ENCODE results near the gene SFXN5.

SFXN5 gene

GRCh38 chr2:73092146-73092783, 20.8 kb upstream of the SFXN5 start:
- no peak overlapping the region for H3K4me3 ChIP-seq (ENCODE audit: low read depth, low read length)
- H3K27me3 ChIP-seq: no peaks in the 10 kb centered on the region
- no peaks in the 10 kb centered on the region for H3K4me1 ChIP-seq
- no peaks in the 10 kb centered on the region for H3K9me3 ChIP-seq
- H3K36me3 ChIP-seq: no peaks in the 10 kb centered on the region
- TF ChIP-seq CTCF (IDR thresholded peaks at IDR 0.05; ENCODE audit: low read depth, low read length): no peak
- no peak for DNase-seq

GRCh38 chr2:73091696-73092095, 20.2 kb upstream of the SFXN5 start:
- no peaks in the 10 kb centered on the region for H3K36me3 ChIP-seq
- no peaks in the 10 kb centered on the region for H3K27me3 ChIP-seq
- no peak for TF ChIP-seq CTCF (IDR thresholded peaks at IDR 0.05; ENCODE audit: low read depth, low read length)
- no peak overlapping the region for H3K4me3 ChIP-seq (ENCODE audit: low read depth, low read length)
- H3K4me1 ChIP-seq: no peaks in the 10 kb centered on the region
- no peak for DNase-seq
- no peaks in the 10 kb centered on the region for H3K9me3 ChIP-seq

- Histone ChIP-seq H3K36me3 (no peaks in the 10 kb centered on the region), H3K4me3 (ENCODE audit: low read depth, low read length) (no peak overlapping the region), H3K9me3 (no peaks in the 10 kb centered on the region), H3K4me1 (no peaks in the 10 kb centered on the region), H3K27me3 (no peaks in the 10 kb centered on the region)
- TF ChIP-seq CTCF (IDR thresholded peaks at IDR 0.05; ENCODE audit: low read depth, low read length): no peak
- no peak for DNase-seq
Measured at GRCh38 chr2:73091164-73091563, 19.7 kb upstream of the SFXN5 start.

- no peaks in the 10 kb centered on the region for H3K9me3 ChIP-seq
- DNase-seq: no peak
- no peak overlapping the region for H3K4me3 ChIP-seq (ENCODE audit: low read depth, low read length)
- H3K27me3 ChIP-seq: no peaks in the 10 kb centered on the region
- TF ChIP-seq CTCF (IDR thresholded peaks at IDR 0.05; ENCODE audit: low read depth, low read length): no peak
- no peaks in the 10 kb centered on the region for H3K36me3 ChIP-seq
- H3K4me1 ChIP-seq: no peaks in the 10 kb centered on the region
Measured at GRCh38 chr2:73089270-73090030, 17.9 kb upstream of the SFXN5 start.

- no peaks in the 10 kb centered on the region for H3K27me3 ChIP-seq
- no peaks in the 10 kb centered on the region for H3K9me3 ChIP-seq
- H3K4me3 ChIP-seq (ENCODE audit: low read depth, low read length): no peak overlapping the region
- no peak for DNase-seq
- H3K36me3 ChIP-seq: no peaks in the 10 kb centered on the region
- no peak for TF ChIP-seq CTCF (IDR thresholded peaks at IDR 0.05; ENCODE audit: low read depth, low read length)
- H3K4me1 ChIP-seq: no peaks in the 10 kb centered on the region
Measured at GRCh38 chr2:73088703-73089102, 17.2 kb upstream of the SFXN5 start.

GRCh38 chr2:73088211-73088610, 16.7 kb upstream of the SFXN5 start:
- Histone ChIP-seq H3K4me3 (ENCODE audit: low read depth, low read length) (no peak overlapping the region), H3K4me1 (no peaks in the 10 kb centered on the region), H3K36me3 (no peaks in the 10 kb centered on the region), H3K27me3 (no peaks in the 10 kb centered on the region), H3K9me3 (no peaks in the 10 kb centered on the region)
- TF ChIP-seq CTCF (IDR thresholded peaks at IDR 0.05; ENCODE audit: low read depth, low read length): no peak
- no peak for DNase-seq

All from BE2C (cell line).